Measurements from ENCODE around the gene OLA1. TPM values are rescaled to one million over a fixed set of nuclear protein-coding genes. Genes with fewer than 3 reads are reported as not detected.

Gene OLA1
- total RNA-seq, 1 donor: 101 TPM

- no peak overlapping the region for H3K4me3 ChIP-seq (ENCODE audit: low read depth, low read length)
- TF ChIP-seq CTCF (IDR thresholded peaks at IDR 0.05; ENCODE audit: insufficient read depth, low read depth, low read length): no peak
- no peak for DNase-seq (ENCODE audit: low read depth)
Observed at GRCh38 chr2:174121612-174122011, 126.7 kb downstream of the OLA1 start.

- TF ChIP-seq CTCF (IDR thresholded peaks at IDR 0.05; ENCODE audit: insufficient read depth, low read depth, low read length): no peak
- no peak overlapping the region for H3K4me3 ChIP-seq (ENCODE audit: low read depth, low read length)
- peak; percentile 36 for DNase-seq (ENCODE audit: low read depth)
Observed at GRCh38 chr2:174121175-174121574, 127.2 kb downstream of the OLA1 start.

GRCh38 chr2:174120346-174120745, 128.0 kb downstream of the OLA1 start:
- no peak overlapping the region for H3K4me3 ChIP-seq (ENCODE audit: low read depth, low read length)
- no peak for TF ChIP-seq CTCF (IDR thresholded peaks at IDR 0.05; ENCODE audit: insufficient read depth, low read depth, low read length)
- DNase-seq (ENCODE audit: low read depth): peak; percentile 34

GRCh38 chr2:174117951-174118930, 130.1 kb downstream of the OLA1 start:
- DNase-seq (ENCODE audit: low read depth): peak; percentile 94
- H3K4me3 ChIP-seq (ENCODE audit: low read depth, low read length): peak overlapping the region; percentile 1
- TF ChIP-seq CTCF (IDR thresholded peaks at IDR 0.05; ENCODE audit: insufficient read depth, low read depth, low read length): no peak

GRCh38 chr2:174112073-174112472, 136.3 kb downstream of the OLA1 start:
- no peak overlapping the region for H3K4me3 ChIP-seq (ENCODE audit: low read depth, low read length)
- no peak for TF ChIP-seq CTCF (IDR thresholded peaks at IDR 0.05; ENCODE audit: insufficient read depth, low read depth, low read length)
- DNase-seq (ENCODE audit: low read depth): no peak

GRCh38 chr2:174108579-174108978, 139.8 kb downstream of the OLA1 start:
- DNase-seq (ENCODE audit: low read depth): no peak
- no peak for TF ChIP-seq CTCF (IDR thresholded peaks at IDR 0.05; ENCODE audit: insufficient read depth, low read depth, low read length)
- H3K4me3 ChIP-seq (ENCODE audit: low read depth, low read length): no peak overlapping the region
